ENCODE data around the gene TBX4.

DNA sequence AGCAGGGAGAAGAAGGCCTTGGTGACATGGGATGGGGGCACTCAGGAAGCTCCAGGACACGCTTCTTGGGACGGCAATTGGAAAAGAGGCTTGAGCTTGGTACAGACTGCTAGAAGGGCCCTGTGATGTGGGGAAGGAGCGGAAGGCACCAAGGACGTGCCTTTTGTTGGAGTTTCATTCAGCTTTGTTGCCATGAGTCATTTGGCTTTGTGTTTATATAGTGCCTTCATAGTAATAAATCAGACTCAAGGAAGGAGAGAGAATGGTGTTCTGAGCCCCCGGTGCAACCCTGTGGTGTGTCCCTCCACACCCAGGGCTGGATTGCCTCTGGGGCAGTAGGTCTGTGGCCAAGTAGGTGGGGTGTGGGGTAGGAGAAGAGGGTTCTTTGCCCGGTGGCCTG lies 7.4 kb upstream of the TBX4 start:
- TF ChIP-seq, protein P1, sequence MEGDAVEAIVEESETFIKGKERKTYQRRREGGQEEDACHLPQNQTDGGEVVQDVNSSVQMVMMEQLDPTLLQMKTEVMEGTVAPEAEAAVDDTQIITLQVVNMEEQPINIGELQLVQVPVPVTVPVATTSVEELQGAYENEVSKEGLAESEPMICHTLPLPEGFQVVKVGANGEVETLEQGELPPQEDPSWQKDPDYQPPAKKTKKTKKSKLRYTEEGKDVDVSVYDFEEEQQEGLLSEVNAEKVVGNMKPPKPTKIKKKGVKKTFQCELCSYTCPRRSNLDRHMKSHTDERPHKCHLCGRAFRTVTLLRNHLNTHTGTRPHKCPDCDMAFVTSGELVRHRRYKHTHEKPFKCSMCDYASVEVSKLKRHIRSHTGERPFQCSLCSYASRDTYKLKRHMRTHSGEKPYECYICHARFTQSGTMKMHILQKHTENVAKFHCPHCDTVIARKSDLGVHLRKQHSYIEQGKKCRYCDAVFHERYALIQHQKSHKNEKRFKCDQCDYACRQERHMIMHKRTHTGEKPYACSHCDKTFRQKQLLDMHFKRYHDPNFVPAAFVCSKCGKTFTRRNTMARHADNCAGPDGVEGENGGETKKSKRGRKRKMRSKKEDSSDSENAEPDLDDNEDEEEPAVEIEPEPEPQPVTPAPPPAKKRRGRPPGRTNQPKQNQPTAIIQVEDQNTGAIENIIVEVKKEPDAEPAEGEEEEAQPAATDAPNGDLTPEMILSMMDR (IDR thresholded peaks at IDR 0.05; ENCODE audit: low read depth, low read length, missing input control), result no peak
- TF ChIP-seq RAD21 (IDR thresholded peaks at IDR 0.05) (no peak), YY1 (IDR thresholded peaks at IDR 0.05) (no peak), GABPA (IDR thresholded peaks at IDR 0.05 in 1 of 2, conservative IDR thresholded peaks at IDR 0.05 in 1 of 2) (no peak), FOXA1 (IDR thresholded peaks at IDR 0.05) (no peak), RXRA (IDR thresholded peaks at IDR 0.05) (no peak), TAF1 (conservative IDR thresholded peaks at IDR 0.05) (no peak), JUND (IDR thresholded peaks at IDR 0.05) (no peak), SP1 (IDR thresholded peaks at IDR 0.05) (no peak), EGR1 (IDR thresholded peaks at IDR 0.05; ENCODE audit: low read depth in 2 of 2) (no peak)
- TF ChIP-seq, protein P2, sequence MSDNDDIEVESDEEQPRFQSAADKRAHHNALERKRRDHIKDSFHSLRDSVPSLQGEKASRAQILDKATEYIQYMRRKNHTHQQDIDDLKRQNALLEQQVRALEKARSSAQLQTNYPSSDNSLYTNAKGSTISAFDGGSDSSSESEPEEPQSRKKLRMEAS (IDR thresholded peaks at IDR 0.05), result no peak
- TF ChIP-seq, protein P3, sequence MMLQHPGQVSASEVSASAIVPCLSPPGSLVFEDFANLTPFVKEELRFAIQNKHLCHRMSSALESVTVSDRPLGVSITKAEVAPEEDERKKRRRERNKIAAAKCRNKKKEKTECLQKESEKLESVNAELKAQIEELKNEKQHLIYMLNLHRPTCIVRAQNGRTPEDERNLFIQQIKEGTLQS (IDR thresholded peaks at IDR 0.05), result no peak
- TF ChIP-seq, protein P4, sequence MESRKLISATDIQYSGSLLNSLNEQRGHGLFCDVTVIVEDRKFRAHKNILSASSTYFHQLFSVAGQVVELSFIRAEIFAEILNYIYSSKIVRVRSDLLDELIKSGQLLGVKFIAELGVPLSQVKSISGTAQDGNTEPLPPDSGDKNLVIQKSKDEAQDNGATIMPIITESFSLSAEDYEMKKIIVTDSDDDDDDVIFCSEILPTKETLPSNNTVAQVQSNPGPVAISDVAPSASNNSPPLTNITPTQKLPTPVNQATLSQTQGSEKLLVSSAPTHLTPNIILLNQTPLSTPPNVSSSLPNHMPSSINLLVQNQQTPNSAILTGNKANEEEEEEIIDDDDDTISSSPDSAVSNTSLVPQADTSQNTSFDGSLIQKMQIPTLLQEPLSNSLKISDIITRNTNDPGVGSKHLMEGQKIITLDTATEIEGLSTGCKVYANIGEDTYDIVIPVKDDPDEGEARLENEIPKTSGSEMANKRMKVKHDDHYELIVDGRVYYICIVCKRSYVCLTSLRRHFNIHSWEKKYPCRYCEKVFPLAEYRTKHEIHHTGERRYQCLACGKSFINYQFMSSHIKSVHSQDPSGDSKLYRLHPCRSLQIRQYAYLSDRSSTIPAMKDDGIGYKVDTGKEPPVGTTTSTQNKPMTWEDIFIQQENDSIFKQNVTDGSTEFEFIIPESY (IDR thresholded peaks at IDR 0.05), result no peak
- TF ChIP-seq, protein P5, sequence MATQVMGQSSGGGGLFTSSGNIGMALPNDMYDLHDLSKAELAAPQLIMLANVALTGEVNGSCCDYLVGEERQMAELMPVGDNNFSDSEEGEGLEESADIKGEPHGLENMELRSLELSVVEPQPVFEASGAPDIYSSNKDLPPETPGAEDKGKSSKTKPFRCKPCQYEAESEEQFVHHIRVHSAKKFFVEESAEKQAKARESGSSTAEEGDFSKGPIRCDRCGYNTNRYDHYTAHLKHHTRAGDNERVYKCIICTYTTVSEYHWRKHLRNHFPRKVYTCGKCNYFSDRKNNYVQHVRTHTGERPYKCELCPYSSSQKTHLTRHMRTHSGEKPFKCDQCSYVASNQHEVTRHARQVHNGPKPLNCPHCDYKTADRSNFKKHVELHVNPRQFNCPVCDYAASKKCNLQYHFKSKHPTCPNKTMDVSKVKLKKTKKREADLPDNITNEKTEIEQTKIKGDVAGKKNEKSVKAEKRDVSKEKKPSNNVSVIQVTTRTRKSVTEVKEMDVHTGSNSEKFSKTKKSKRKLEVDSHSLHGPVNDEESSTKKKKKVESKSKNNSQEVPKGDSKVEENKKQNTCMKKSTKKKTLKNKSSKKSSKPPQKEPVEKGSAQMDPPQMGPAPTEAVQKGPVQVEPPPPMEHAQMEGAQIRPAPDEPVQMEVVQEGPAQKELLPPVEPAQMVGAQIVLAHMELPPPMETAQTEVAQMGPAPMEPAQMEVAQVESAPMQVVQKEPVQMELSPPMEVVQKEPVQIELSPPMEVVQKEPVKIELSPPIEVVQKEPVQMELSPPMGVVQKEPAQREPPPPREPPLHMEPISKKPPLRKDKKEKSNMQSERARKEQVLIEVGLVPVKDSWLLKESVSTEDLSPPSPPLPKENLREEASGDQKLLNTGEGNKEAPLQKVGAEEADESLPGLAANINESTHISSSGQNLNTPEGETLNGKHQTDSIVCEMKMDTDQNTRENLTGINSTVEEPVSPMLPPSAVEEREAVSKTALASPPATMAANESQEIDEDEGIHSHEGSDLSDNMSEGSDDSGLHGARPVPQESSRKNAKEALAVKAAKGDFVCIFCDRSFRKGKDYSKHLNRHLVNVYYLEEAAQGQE (IDR thresholded peaks at IDR 0.05), result no peak

Measured in liver (tissue), 3 donors.